ENCODE measurements around the gene UQCRFS1.

DNA sequence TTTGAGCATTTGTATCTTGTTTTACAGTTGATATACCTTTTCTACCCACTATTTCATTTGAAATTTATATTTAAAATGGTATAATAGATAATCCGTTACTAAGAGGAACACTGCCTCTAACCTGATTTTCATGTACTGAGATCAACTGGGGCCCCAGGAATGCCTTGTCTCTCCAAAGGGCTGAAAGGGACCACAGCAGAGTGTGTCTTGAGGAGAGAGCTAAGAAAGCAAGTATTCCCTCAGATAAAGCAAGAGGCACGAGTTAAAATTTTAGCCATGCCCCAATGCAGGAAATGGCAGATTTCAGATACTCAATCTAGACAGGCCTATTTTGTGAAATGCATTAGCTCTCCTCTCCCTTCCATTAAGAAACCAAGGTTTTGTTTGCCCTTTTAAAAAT lies 10.7 kb downstream of the UQCRFS1 start:
- no peak for TF ChIP-seq SMC3 (IDR thresholded peaks at IDR 0.05; ENCODE audit: low read depth, low read length)
- no peak for TF ChIP-seq RAD21 (IDR thresholded peaks at IDR 0.05; ENCODE audit: low read length)
- no peak for TF ChIP-seq POLR2AphosphoS5 (IDR thresholded peaks at IDR 0.05; ENCODE audit: low read depth, low read length)
- TF ChIP-seq, protein P1, sequence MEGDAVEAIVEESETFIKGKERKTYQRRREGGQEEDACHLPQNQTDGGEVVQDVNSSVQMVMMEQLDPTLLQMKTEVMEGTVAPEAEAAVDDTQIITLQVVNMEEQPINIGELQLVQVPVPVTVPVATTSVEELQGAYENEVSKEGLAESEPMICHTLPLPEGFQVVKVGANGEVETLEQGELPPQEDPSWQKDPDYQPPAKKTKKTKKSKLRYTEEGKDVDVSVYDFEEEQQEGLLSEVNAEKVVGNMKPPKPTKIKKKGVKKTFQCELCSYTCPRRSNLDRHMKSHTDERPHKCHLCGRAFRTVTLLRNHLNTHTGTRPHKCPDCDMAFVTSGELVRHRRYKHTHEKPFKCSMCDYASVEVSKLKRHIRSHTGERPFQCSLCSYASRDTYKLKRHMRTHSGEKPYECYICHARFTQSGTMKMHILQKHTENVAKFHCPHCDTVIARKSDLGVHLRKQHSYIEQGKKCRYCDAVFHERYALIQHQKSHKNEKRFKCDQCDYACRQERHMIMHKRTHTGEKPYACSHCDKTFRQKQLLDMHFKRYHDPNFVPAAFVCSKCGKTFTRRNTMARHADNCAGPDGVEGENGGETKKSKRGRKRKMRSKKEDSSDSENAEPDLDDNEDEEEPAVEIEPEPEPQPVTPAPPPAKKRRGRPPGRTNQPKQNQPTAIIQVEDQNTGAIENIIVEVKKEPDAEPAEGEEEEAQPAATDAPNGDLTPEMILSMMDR (IDR thresholded peaks at IDR 0.05): no peak
- TF ChIP-seq MXI1 (IDR thresholded peaks at IDR 0.05; ENCODE audit: low read depth, low read length): no peak
